Body of pancreas (tissue), 4 donors: ENCODE data around the gene SLAIN2.
"Not testable (repeated sequence)": the region's sequence is repeated elsewhere in the genome, so short reads cannot be mapped to it uniquely, and the experiment has no call there.

Experiments
- POLR2A ChIP-seq, 3 donors: fragments of 450-650 bp; IDR thresholded peaks; one replicate each; pipeline ENCODE4 v1.6.1; 2016; ENCODE audit warnings: antibody characterized with exemption in 3 of 3, mild to moderate bottlenecking in 2 of 3
- TF ChIP-seq, protein P1 (sequence below), 7 experiments: fragments of 450-650 bp in 4 of 7; fragments of 200-600 bp in 3 of 7; sonication (generic) in 3 of 7; IDR thresholded peaks; one replicate each; pipeline ENCODE4 v1.5.1; 2016 to 2019; ENCODE audit warnings: antibody characterized with exemption in 7 of 7

GRCh38 chr4:48440914-48441313, 99.6 kb downstream of the SLAIN2 start:
- TF ChIP-seq, protein P1, sequence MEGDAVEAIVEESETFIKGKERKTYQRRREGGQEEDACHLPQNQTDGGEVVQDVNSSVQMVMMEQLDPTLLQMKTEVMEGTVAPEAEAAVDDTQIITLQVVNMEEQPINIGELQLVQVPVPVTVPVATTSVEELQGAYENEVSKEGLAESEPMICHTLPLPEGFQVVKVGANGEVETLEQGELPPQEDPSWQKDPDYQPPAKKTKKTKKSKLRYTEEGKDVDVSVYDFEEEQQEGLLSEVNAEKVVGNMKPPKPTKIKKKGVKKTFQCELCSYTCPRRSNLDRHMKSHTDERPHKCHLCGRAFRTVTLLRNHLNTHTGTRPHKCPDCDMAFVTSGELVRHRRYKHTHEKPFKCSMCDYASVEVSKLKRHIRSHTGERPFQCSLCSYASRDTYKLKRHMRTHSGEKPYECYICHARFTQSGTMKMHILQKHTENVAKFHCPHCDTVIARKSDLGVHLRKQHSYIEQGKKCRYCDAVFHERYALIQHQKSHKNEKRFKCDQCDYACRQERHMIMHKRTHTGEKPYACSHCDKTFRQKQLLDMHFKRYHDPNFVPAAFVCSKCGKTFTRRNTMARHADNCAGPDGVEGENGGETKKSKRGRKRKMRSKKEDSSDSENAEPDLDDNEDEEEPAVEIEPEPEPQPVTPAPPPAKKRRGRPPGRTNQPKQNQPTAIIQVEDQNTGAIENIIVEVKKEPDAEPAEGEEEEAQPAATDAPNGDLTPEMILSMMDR (IDR thresholded peaks at IDR 0.05) = not testable (repeated sequence)
- TF ChIP-seq POLR2A (IDR thresholded peaks at IDR 0.05) = not testable (repeated sequence)
